GM10847 (cell line): ENCODE results near the gene LCE2A.
"Not testable (repeated sequence)": the region's sequence is repeated elsewhere in the genome, so short reads cannot be mapped to it uniquely, and the experiment has no call there.

Source experiments
- POLR2A ChIP-seq: IDR thresholded peaks from 2 replicates; pipeline ENCODE4 v1.6.1; 2011; ENCODE audit not compliant: insufficient read length; ENCODE audit errors: extremely low read depth

LCE2A gene, protein sequence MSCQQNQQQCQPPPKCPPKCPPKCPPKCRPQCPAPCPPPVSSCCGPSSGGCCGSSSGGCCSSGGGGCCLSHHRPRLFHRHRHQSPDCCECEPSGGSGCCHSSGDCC

DNA sequence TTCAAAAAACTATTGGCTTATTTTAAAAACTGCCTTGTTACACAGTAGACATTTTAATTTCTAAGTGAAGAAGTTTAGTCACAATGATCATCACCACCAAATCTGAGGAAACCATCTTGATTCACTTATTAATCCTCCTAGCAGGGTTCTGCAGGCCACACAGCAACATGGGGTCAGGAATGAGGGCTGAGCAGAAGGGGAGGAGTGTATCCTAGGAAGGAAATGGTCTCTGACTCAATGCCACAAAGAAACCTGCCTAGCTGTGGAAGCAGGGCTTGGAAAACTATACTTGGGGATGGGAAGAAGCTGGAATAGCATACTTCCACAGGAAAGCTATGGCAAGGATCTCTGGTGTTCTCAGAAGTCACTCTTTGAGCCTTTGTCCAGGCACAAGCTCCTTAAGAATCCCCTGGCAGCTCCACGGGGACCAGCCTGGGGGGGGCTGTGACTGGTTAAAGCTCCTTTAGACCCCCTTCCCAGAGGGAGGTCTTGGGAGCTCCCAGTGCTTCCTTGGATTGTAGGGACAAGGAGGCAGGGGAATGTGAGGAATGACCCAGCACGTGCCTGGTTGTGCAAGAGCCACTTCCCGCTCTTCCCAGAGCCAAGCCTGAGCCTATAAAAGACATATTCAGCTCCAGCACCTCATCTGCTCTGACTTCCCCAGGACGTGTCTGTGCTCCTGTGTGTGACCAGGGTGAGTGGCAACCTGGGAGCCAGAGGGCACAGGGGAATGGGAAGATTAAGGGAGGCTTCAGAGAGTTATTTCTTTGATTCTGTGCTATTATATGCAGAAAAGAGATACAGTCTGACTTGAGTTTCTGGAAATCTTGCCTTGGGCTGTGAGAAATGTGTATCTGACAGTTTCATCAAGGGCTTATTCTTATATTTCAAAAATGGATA, at the start of gene LCE2A:
Gene LCE2A (plus strand): TSS at position 645 of the 900 bp plus-strand sequence. CDS start 557 bp downstream, outside the sequence.
- no peak for TF ChIP-seq POLR2A

DNA sequence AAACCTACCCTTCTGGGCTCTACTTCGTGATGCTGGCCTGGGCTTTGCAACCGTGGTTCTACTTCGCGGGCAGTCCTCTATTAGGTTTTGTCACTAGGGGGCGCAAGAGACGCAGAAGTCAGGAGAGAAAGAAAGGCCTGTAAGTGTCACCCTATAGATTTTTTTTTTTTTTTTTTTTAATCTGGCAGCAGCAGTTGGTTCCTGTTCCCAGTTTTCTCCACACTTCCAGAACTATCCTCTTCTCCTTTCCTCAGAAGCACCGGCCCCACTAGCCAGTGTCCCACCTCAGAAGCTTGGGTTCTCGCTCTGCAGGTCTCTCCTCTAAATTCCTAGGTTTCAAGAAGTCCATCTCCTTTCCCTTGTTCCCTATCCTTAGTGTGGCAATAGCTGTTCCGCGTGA, 44.0 kb upstream of the LCE2A start:
- no peak for TF ChIP-seq POLR2A

DNA sequence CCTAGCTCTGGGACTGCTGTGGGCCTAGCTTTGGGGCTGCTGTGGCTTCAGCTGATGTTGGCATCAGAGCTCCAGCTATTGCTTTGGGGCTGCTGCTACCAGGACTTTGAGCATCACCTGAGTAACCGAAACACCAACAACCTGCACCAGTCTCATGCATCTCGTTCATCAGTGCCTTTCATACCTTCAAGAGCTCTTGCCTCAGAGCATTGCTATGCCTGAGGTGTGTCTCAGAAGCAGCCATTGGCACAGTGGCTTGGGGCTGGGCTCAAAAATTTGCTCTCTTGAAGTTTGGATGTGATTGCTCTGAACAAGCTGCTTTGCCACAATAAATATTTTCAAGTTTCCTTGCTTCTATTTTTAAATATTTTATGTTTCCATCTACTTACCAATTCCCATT, 41.7 kb upstream of the LCE2A start:
- TF ChIP-seq POLR2A: no peak

DNA sequence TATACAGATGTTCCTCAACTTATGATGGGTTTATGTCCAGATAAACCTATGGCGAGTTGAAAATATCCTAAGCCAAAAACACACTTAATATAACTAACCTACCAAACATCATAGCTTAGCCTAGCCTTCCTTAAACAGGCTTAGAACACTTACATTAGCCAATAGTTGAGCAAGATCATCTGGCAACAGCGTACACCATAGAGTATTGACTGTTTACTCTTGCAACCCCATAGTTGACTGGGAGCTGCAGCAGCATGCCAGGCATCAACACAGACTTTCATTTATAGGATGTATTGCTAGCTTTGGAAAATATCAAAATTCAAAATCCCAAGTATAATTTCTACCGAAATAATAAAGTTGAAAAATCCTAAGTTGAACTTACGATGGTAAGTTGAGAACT, 40.5 kb upstream of the LCE2A start:
- TF ChIP-seq POLR2A: no peak

DNA sequence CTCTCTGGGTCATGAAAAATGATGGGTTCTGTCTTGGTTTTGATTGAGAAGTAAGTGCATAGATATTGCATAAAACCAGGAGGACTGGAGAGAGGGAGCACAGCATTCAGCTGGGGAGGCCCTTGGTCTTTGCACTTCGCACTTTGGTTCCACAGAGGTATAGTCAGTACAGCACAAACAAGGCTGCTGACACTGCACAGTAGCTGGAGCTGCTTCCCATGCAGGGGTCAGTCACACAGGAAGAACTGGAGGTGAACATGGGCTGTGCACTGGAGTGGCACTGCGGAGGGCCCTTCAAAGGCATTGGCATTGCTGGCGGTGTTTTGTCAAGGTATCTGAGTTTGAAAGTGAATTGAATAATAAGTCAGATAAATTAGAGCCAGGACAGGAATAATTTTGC, 39.5 kb upstream of the LCE2A start:
- no peak for TF ChIP-seq POLR2A

DNA sequence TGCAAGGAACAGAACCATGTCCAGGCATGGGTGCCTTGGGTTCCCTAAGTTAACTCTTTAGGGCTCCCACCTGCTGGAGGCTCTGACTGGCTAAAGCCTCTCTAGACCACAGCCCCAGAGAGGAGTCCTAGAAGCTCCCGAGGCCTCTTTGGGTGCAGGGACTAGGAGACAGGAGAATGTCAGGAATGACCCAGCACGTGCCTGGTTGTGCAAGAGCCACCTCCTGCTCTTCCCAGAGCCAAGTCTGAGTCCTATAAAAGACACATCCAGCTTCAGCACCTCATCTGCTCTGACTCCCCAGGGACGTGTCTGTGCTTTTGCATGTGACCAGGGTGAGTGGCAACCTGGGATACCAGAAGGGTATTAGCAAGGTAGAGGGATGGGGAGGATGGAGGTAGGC, 35.0 kb upstream of the LCE2A start, which contains the start of gene LCE2D:
Gene LCE2D (plus strand): TSS at position 283 of the 400 bp plus-strand sequence. CDS start 726 bp downstream, outside the sequence.
- no peak for TF ChIP-seq POLR2A

DNA sequence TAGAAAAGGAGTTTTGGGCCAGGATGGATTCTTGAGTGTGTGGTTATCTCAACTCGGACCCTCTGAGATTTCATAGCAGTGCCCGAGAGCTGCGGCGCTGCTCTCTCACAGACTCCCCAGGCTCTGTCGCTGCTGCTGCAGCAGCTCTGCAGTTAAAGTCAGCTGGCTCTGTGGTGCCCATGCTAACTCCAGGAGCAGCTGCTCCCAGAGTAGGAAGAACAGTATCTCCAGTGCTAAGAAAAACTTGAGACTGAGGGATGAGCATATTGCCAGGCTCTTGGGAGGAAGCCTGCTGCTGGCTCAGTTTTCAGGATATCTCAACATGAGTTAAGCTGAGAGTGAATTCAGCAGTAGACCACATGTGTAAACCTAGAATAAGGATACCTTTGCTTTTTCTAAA, 30.5 kb upstream of the LCE2A start:
- TF ChIP-seq POLR2A: no peak

DNA sequence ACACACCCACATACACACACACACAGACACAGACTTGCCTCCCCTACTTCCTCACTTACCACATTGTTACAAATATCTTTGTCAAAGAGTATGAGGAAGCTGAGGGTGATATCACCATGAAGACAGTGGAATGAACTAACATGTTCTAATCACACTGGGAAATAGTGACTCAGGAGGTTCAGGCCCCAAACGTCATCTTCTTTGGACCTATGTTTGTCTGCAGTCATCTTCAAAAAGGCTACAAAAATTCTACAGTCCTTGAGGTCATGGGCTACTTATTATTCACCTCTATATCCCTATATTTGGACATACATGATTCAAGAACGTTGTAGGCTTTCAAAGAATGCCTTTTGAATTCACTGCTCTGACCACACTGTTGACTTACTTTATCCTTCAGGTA, 25.1 kb upstream of the LCE2A start:
- no peak for TF ChIP-seq POLR2A

DNA sequence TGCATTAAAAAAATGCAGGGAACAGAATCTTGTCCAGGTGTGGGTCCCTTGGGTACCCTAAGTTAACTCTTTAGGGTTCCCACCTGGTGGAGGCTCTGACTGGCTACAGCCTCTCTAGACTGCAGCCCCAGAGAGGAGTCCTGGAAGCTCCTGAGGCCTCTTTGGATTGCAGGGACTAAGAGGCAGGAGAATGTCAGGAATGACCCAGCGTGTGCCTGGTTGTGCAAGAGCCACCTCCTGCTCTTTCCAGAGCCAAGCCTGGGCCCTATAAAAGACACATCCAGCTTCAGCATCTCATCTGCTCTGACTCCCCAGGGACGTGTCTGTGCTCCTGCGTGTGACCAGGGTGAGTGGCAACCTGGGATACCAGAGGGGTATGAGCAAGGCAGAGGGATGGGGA, 23.2 kb upstream of the LCE2A start, which contains the start of gene LCE2C:
Gene LCE2C (plus strand): TSS at position 297 of the 400 bp plus-strand sequence. CDS start 737 bp downstream, outside the sequence.
- not testable (repeated sequence) for TF ChIP-seq POLR2A

DNA sequence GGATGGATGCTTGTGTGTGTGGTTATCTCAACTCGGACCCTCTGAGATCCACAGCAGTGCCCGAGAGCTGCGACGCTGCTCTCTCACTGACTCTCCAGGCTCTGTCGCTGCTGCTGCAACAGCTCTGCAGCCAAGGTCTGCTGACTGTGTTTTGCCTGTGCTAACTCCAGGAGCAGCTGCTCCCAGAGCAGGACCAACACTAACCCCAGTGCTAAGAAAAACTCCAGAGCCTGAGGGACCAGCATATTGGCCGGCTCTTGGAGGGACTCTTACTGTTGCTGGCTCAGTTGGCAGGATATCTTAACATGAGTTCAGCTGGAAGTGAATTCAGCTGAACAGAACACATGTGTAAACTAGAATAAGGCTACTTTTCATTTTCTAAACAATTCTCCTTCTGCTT, 18.7 kb upstream of the LCE2A start:
- no peak for TF ChIP-seq POLR2A

DNA sequence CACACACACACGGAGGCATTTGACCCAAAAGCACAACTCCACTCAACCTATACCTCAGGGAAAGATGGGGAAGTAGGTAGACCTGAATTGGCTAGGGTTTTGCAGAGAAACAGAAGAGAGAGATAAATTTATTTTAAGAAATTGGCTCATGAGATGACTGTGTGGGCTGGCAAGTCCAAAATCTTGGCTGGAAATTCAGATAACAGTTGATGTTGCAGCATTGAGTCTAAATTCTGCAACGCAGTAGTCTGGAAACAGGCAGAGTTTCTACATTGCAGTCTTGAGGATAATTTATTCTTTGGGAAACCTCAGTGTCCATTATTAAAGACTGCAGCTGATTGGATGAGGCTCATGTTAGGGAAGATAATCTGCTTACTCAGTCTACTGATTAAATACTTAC, 16.5 kb upstream of the LCE2A start:
- TF ChIP-seq POLR2A: no peak

DNA sequence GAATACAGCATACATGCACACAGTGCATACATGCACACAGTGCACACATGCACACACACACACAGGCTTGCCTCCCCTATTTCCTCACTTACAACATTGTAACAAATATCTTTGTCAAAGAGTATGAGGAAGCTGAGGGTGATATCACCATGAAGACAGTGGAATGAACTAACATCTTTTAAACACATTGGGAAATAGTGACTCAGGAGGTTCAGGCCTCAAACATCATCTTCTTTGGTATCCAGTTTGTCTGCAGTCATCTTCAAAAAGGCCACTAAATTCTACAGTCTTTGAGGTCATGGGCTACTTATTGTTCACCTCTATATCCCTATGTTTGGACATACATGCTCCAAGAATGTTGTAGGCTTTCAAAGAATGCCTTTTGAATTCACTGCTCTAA, 14.3 kb upstream of the LCE2A start:
- TF ChIP-seq POLR2A: no peak

DNA sequence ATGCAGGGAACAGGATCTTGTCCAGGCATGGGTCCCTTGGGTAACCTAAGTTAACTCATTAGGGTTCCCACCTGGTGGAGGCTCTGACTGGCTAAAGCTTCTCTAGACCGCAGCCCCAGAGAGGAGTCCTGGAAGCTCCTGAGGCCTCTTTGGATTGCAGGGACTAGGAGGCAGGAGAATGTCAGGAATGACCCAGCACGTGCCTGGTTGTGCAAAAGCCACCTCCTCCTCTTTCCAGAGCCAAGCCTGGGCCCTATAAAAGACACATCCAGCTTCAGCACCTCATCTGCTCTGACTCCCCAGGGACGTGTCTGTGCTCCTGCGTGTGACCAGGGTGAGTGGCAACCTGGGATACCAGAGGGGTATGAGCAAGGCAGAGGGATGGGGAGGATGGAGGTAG, 12.3 kb upstream of the LCE2A start, which contains the start of gene LCE2B:
Gene LCE2B (plus strand): TSS at position 301 of the 400 bp plus-strand sequence. CDS start 721 bp downstream, outside the sequence.
- not testable (repeated sequence) for TF ChIP-seq POLR2A

DNA sequence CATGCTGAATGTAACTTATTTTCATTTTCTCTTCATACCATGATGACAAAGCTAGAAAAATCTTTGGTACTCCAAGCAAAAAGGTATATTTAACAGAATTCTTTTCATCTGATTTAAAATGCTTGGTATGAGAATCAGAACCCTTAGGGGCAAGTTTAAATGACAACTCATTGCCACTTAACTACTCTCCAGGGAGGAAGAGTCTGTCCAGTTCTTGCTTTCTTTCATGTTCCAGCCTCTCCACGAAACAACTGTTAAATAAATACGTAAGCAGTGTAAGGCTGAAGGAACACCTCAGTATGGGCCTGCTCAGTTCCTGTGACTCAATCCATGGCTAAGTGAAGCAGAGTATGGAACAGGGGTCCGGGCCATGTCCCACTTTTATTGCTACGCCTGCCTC, 1.6 kb downstream of the LCE2A start:
- TF ChIP-seq POLR2A: no peak

DNA sequence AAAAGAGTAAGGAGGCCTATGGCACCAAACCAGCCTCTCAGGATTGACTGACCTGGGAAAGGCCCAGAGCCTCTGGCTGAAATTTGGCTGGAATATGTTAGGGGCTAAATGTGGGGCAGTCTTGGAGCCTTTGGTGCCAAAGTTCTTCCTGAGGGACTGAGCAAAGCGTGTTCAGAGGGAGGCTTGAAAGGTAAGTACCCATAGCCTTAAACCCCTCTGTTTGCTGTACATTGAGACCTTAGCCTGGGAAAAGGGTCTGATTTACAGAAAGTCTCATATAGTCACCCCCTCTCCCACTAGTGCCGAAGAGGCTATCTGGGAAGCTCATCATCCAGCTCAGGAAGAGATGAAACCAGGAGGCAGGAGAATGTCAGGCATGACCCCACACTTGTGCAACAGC, 9.7 kb downstream of the LCE2A start, which contains the start of gene LCE4A:
Gene LCE4A (plus strand): TSS at position 301 of the 400 bp plus-strand sequence. CDS start 916 bp downstream, outside the sequence.
- no peak for TF ChIP-seq POLR2A

DNA sequence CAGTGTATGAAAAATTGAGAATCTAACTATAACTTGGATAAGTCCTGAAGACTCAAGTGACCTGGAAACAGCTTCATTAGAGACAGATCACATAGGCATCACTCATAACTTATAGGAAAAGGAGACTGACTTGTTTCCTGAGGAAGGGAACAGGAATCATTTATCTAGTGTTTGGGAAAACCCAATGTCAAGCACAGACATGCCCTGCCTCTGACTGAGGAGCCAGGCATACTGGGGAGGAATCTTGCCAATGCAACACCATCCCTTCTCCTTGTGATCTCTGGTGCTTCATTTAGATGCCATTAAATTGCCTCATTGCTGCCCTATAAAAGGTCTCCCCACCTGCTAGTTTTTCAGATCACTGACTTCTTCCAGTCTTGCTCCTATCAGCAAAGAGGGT, 20.1 kb downstream of the LCE2A start:
- TF ChIP-seq POLR2A: no peak

DNA sequence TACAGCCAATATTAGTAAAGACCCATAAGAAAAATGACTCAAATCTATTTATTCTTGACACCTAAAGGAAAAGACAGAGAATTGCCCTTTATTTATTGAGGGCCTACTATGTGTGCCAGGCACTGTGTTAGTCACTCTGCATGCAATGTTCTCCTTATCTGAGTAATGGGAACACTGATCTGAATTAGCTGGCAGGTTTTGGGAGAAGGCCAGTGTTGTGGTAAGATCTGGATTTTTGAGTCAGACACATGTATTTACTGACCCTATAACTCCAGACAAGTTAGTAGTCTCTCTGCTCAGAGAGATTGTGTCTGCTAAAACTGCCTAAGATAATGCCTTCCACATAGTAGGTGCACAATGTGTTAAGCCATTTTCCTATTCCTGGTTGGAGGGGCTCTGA, 27.1 kb downstream of the LCE2A start:
- TF ChIP-seq POLR2A: no peak

DNA sequence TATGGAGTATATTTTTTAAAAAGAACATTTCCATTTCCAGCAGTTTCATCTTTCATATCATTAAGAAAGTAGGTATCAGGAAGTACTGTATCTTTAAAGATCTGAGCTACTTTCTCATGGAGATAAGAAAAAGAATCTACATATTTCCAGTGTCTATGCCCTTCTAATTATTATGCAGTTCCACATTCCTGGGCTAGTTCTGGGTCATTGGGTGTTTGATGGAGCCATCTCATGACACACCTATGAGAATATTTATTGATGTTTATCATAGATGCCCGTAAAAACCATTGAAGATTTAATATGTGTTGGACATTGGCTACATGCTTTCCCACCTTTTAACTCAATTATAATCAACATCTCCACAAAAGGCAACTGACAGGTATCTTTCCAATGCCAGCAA, 30.8 kb downstream of the LCE2A start:
- TF ChIP-seq POLR2A: no peak
